Measurements from ENCODE around the gene CRHR2. TPM values are rescaled to one million over a fixed set of nuclear protein-coding genes. Genes with fewer than 3 reads are reported as not detected.

CRHR2 gene
- total and polyA plus RNA-seq, 2 of the 13 experiments (the other 11 are each of a cell fraction or from before 2014, with no cell fraction given) = not detected

- ATAC-seq (no peak), DNase-seq (ENCODE audit: low spot score) (peak; percentile 5), FAIRE-seq (no peak)
- H4K20me1 ChIP-seq (ENCODE audit: insufficient read depth, low read length) = peaks cover 29% of the 10 kb centered on the region
- ChIA-PET POLR2A (no interaction called here), CTCF (ENCODE audit: low intra/inter-chr PET ratio, low total read pairs) (no interaction called here)
- intact Hi-C loops (cut with micrococcal nuclease; ENCODE audit: unreplicated experiment) (no loop called here), in situ Hi-C loops (cut with HindIII; ENCODE audit: extremely low pct_ligation_motif_present, low pct_unique_long_range_greater_than_20kb) (loop anchor here (5.0 kb wide), 1 partner anchor 51 kb away; no protein-coding TSS in a partner anchor)
- H3K4me2 ChIP-seq (ENCODE audit: low read depth, low read length) = no peak overlapping the region
- no TSS peak for BruUV-seq (replicated peaks)
- 0 out of 2 replicates have a peak, but pooled peaks cover 8% of the 10 kb centered on the region for H3K4me1 ChIP-seq (ENCODE audit: insufficient read depth, low read length)
- H3K79me2 ChIP-seq (ENCODE audit: insufficient read depth, low read length) = peaks cover 24% of the 10 kb centered on the region
- H3K27ac ChIP-seq (ENCODE audit: extremely low read length, insufficient read depth, low read length) = no peak overlapping the region
- H3K4me3 ChIP-seq (replicated peaks in 1 of 3; ENCODE audit: insufficient read depth in 1 of 3, low read depth in 2 of 3, low read length in 3 of 3) = no peak overlapping the region
- no peaks in the 10 kb centered on the region for H3K9me3 ChIP-seq (ENCODE audit: low read length)
- H2AFZ ChIP-seq (ENCODE audit: low read length) = no peak overlapping the region
- H3K36me3 ChIP-seq (replicated peaks in 1 of 2; ENCODE audit: control insufficient read depth in 1 of 2, insufficient read depth in 2 of 2, low read length in 2 of 2) = peaks cover 33 to 87% of the 10 kb centered on the region in 2 experiments
- 91% methylated on average over 4 of the region's 4 CpGs for WGBS (ENCODE audit: low lambda C conversion rate)
- H3K27me3 ChIP-seq (ENCODE audit: control insufficient read depth in 1 of 2, insufficient read depth in 2 of 2, low read length in 2 of 2) = no peaks in the 10 kb centered on the region
- TF ChIP-seq ZNF83 (CRISPR knock-in tag; IDR thresholded peaks at IDR 0.05; ENCODE audit: borderline replicate concordance) = no peak
- no peak for TF ChIP-seq ZNF230 (CRISPR knock-in tag; IDR thresholded peaks at IDR 0.05)
- TF ChIP-seq PLSCR1 (CRISPR knock-in tag; IDR thresholded peaks at IDR 0.05; ENCODE audit: borderline replicate concordance) = no peak
- TF ChIP-seq, protein P1, sequence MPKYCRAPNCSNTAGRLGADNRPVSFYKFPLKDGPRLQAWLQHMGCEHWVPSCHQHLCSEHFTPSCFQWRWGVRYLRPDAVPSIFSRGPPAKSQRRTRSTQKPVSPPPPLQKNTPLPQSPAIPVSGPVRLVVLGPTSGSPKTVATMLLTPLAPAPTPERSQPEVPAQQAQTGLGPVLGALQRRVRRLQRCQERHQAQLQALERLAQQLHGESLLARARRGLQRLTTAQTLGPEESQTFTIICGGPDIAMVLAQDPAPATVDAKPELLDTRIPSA (CRISPR knock-in tag; IDR thresholded peaks at IDR 0.05; ENCODE audit: borderline replicate concordance) = no peak
- TF ChIP-seq UBTF (CRISPR knock-in tag; IDR thresholded peaks at IDR 0.05) = no peak
- TF ChIP-seq RBM22 (optimal IDR thresholded peaks at IDR 0.05; ENCODE audit: low read length) = peak; percentile 77
- TF ChIP-seq PRMT3 (CRISPR knock-in tag; IDR thresholded peaks at IDR 0.05; ENCODE audit: borderline replicate concordance, low read depth) = no peak
- H3K9ac ChIP-seq (ENCODE audit: insufficient read depth, low read depth, low read length) = no peak overlapping the region
Observed at GRCh38 chr7:30616318-30616717, 65.9 kb downstream of the CRHR2 start.
